HepG2 (cell line): ENCODE data around the gene EIF4G3. TPM values are rescaled to one million over a fixed set of nuclear protein-coding genes. Genes with fewer than 3 reads are reported as not detected.

Experiments
- ATAC-seq: fragments of 200-7000 bp; cut with Tn5 transposase; 3 replicates; pipeline ENCODE4 v1.9.1; 2020; ENCODE audit warnings: mild to moderate bottlenecking, moderate library complexity
- BruUV-seq: library from RNA; stranded (reverse); fragments of 400-500 nt; replicated peaks from 2 replicates; lab custom pipeline; 2021; lab: Mats Ljungman, UMichigan
- CTCF ChIA-PET: fragments of 300-600 bp; formaldehyde crosslinking; extraction: SDS; loops from one replicate; lab custom pipeline; 2021; ENCODE audit warnings: low total read pairs, inconsistent platforms, low intra/inter-chr PET ratio; lab: Yijun Ruan, JAX
- POLR2A ChIA-PET: fragments of 350-600 bp; sonication (Branson Sonifier 250); formaldehyde crosslinking; loops from one replicate; lab custom pipeline; 2020; ENCODE audit warnings: antibody characterized with exemption, inconsistent platforms; lab: Yijun Ruan, JAX
- DNase-seq: peaks from one replicate; pipeline ENCODE4 v3.0.0-alpha.2; 2015; ENCODE audit warnings: low spot score
- FAIRE-seq: peaks from 3 replicates; lab custom pipeline; 2011; peaks lifted over from hg19 to GRCh38; lab: Jason Lieb, UNC
- H2AFZ ChIP-seq: one replicate; pipeline ENCODE4 v1.6.1; 2011; ENCODE audit warnings: low read length, inconsistent platforms
- H3K27ac ChIP-seq: fragments of 300-600 bp; 3 replicates; pipeline ENCODE4 v1.8.0; 2011; ENCODE audit warnings: mixed run types, mild to moderate bottlenecking, mixed read lengths, low read length, inconsistent platforms; ENCODE audit not compliant: insufficient read depth; ENCODE audit errors: extremely low read length
- H3K27me3 ChIP-seq, 2 experiments: fragments of 200-600 bp in 1 of 2; 2 replicates in 1 of 2; 3 replicates in 1 of 2; pipeline versions ENCODE4 v1.6.0 to v1.8.0; 2011; ENCODE audit warnings: low read length in 2 of 2, mild to moderate bottlenecking in 2 of 2, moderate library complexity in 2 of 2, inconsistent platforms in 1 of 2; ENCODE audit not compliant: insufficient read depth in 2 of 2, control insufficient read depth in 1 of 2
- H3K36me3 ChIP-seq, 2 experiments: fragments of 200-600 bp in 1 of 2; replicated peaks in 1 of 2; 2 replicates in 1 of 2; 3 replicates in 1 of 2; pipeline versions ENCODE4 v1.5.1 to v1.8.0; 2011; ENCODE audit warnings: low read length in 2 of 2, inconsistent platforms in 1 of 2; ENCODE audit not compliant: insufficient read depth in 2 of 2, control insufficient read depth in 1 of 2
- H3K4me1 ChIP-seq: 2 replicates; pipeline ENCODE4 v1.5.1; 2012; ENCODE audit warnings: low read length, inconsistent platforms; ENCODE audit not compliant: insufficient read depth
- H3K4me2 ChIP-seq: 2 replicates; pipeline ENCODE4 v1.6.0; 2011; ENCODE audit warnings: low read depth, low read length, inconsistent platforms
- H3K4me3 ChIP-seq, 3 experiments: fragments of 200-600 bp in 1 of 3; sonication (generic), shearing (Covaris generic) in 1 of 3; replicated peaks in 1 of 3; 2 replicates each; pipeline ENCODE4 v1.5.1; 2011 to 2016; ENCODE audit warnings: low read length in 3 of 3, inconsistent platforms in 2 of 3, low read depth in 2 of 3, mild to moderate bottlenecking in 2 of 3, control low read depth in 1 of 3, mixed read lengths in 1 of 3; ENCODE audit not compliant: insufficient read depth in 1 of 3
- H3K79me2 ChIP-seq: one replicate; pipeline ENCODE4 v1.6.1; 2011; ENCODE audit warnings: low read length, inconsistent platforms; ENCODE audit not compliant: insufficient read depth
- H3K9ac ChIP-seq: 2 replicates; pipeline ENCODE4 v1.6.0; 2011; ENCODE audit warnings: mild to moderate bottlenecking, low read depth, low read length, inconsistent platforms; ENCODE audit not compliant: insufficient read depth
- H3K9me3 ChIP-seq: 2 replicates; pipeline ENCODE4 v1.5.1; 2012; ENCODE audit warnings: mild to moderate bottlenecking, low read length
- H4K20me1 ChIP-seq: 2 replicates; pipeline ENCODE4 v1.6.0; 2011; ENCODE audit warnings: inconsistent platforms, mild to moderate bottlenecking, low read length, moderate library complexity; ENCODE audit not compliant: insufficient read depth
- ARHGAP35 ChIP-seq: sonication (generic); formaldehyde crosslinking; IDR thresholded peaks from 2 replicates; pipeline ENCODE4 v1.9.0; 2022; ENCODE audit warnings: mild to moderate bottlenecking, inconsistent platforms, moderate library complexity, missing genetic modification reagents, borderline replicate concordance
- CENPX ChIP-seq: sonication (generic); formaldehyde crosslinking; IDR thresholded peaks from 2 replicates; pipeline ENCODE4 v1.9.0; 2021; ENCODE audit warnings: mild to moderate bottlenecking, missing genetic modification reagents, moderate library complexity
- CREB1 ChIP-seq, 2 experiments: fragments of 450-650 bp in 1 of 2; IDR thresholded peaks; 2 replicates each; pipeline ENCODE4 v1.6.1; 2016 to 2017; ENCODE audit warnings: control low read depth in 1 of 2, mild to moderate bottlenecking in 1 of 2, missing compliant biosample characterization in 1 of 2, missing genetic modification characterization in 1 of 2
- CREM ChIP-seq, 2 experiments: sonication (generic) in 1 of 2; formaldehyde crosslinking in 1 of 2; IDR thresholded peaks; 2 replicates each; pipeline versions ENCODE4 v1.4.0 to v1.6.1; 2016 to 2020; ENCODE audit warnings: antibody characterized with exemption in 1 of 2, mild to moderate bottlenecking in 1 of 2, missing genetic modification reagents in 1 of 2
- E2F1 ChIP-seq: sonication (generic); formaldehyde crosslinking; IDR thresholded peaks from 2 replicates; pipeline ENCODE4 v1.5.0; 2020; ENCODE audit warnings: missing genetic modification reagents
- HNF4A ChIP-seq: sonication (generic); formaldehyde crosslinking; IDR thresholded peaks from 2 replicates; pipeline ENCODE4 v1.4.0; 2020; ENCODE audit warnings: missing genetic modification reagents
- MED1 ChIP-seq: sonication (generic); formaldehyde crosslinking; IDR thresholded peaks from 2 replicates; pipeline ENCODE4 v1.4.0; 2020; ENCODE audit warnings: missing genetic modification reagents
- MYPOP ChIP-seq: sonication (generic); formaldehyde crosslinking; IDR thresholded peaks from 2 replicates; pipeline ENCODE4 v1.8.1; 2023; ENCODE audit warnings: mild to moderate bottlenecking, moderate library complexity, missing genetic modification reagents
- NCOA5 ChIP-seq: sonication (generic); formaldehyde crosslinking; IDR thresholded peaks from 2 replicates; pipeline ENCODE4 v1.4.0; 2020; ENCODE audit warnings: missing genetic modification reagents
- SNAPC4 ChIP-seq: sonication (generic); formaldehyde crosslinking; IDR thresholded peaks from 2 replicates; pipeline ENCODE4 v1.4.0; 2020; ENCODE audit warnings: mild to moderate bottlenecking, missing genetic modification reagents
- ZBTB14 ChIP-seq: sonication (generic); formaldehyde crosslinking; IDR thresholded peaks from 2 replicates; pipeline ENCODE4 v1.4.0; 2020; ENCODE audit warnings: missing genetic modification reagents
- ZKSCAN8 ChIP-seq: IDR thresholded peaks from 2 replicates; pipeline ENCODE4 v1.6.1; 2016; ENCODE audit warnings: borderline replicate concordance, missing genetic modification reagents, missing compliant biosample characterization
- ZNF143 ChIP-seq: sonication (generic); formaldehyde crosslinking; IDR thresholded peaks from 2 replicates; pipeline ENCODE4 v1.4.0; 2020; ENCODE audit warnings: missing genetic modification reagents
- ZNF225 ChIP-seq: sonication (generic); formaldehyde crosslinking; IDR thresholded peaks from 2 replicates; pipeline ENCODE4 v1.4.0; 2020; ENCODE audit warnings: mild to moderate bottlenecking, missing genetic modification reagents
- ZNF660 ChIP-seq: sonication (generic); formaldehyde crosslinking; IDR thresholded peaks from 2 replicates; pipeline ENCODE4 v1.5.1; 2020; ENCODE audit warnings: mild to moderate bottlenecking, low read depth, missing genetic modification reagents, borderline replicate concordance
- ZNF83 ChIP-seq: sonication (generic); formaldehyde crosslinking; IDR thresholded peaks from 2 replicates; pipeline ENCODE4 v1.4.0; 2020; ENCODE audit warnings: missing genetic modification reagents, mild to moderate bottlenecking, borderline replicate concordance
- WGBS: methylation state at CpG from one replicate; pipeline ENCODE4 v1.1.6; 2017; ENCODE audit warnings: low lambda C conversion rate; 5-methylcytosine and 5-hydroxymethylcytosine counted together
- in situ Hi-C: cut with HindIII; loops from 2 replicates; pipeline ENCODE4 v1.10.0; 2017; ENCODE audit warnings: low pct_unique_long_range_greater_than_20kb; ENCODE audit not compliant: extremely low pct_ligation_motif_present
- intact Hi-C: fragments of 100-400 bp; cut with micrococcal nuclease; formaldehyde crosslinking; loops from one replicate; pipeline ENCODE4 v1.10.0; 2022; ENCODE audit not compliant: unreplicated experiment
- polyA plus RNA-seq, 8 experiments: library from polyadenylated mRNA; depleted of rRNA in 3 of 8; stranded (reverse) in 7 of 8; unstranded in 1 of 8; fragments of >200 nt; fragmentation: Illumina TruSeq in 4 of 8; extraction: Trizol in 4 of 8; gene quantifications; 2 replicates each; pipeline versions ENCODE4 v1.2.1 to v1.2.3, GENCODE V29; 2011 to 2016; ENCODE audit warnings: low read depth in 4 of 8, missing spikeins in 1 of 8, mixed read lengths in 1 of 8; ENCODE audit not compliant: insufficient read depth in 1 of 8
- total RNA-seq, 5 experiments: library from RNA; depleted of rRNA; stranded (reverse); fragments of >200 nt; fragmentation: Illumina TruSeq; extraction: Trizol; gene quantifications; 2 replicates each; pipeline ENCODE4 v1.2.3, GENCODE V29; 2016; ENCODE audit warnings: low read depth in 1 of 5

EIF4G3 gene
- total and polyA plus RNA-seq, 2 of the 13 experiments (the other 11 are each of a cell fraction or from before 2014, with no cell fraction given), result 22.2 to 27.6 TPM

- no TSS peak for BruUV-seq
- intact Hi-C loops, result no loop called here
- no peak for TF ChIP-seq ZKSCAN8
- no peak for TF ChIP-seq HNF4A (CRISPR knock-in tag)
- no peak for TF ChIP-seq ARHGAP35 (CRISPR knock-in tag)
- no peak for TF ChIP-seq MED1
- no peak for TF ChIP-seq SNAPC4 (CRISPR knock-in tag)
- no peak for TF ChIP-seq ZNF225 (CRISPR knock-in tag)
- no peak for TF ChIP-seq ZBTB14 (CRISPR knock-in tag)
- TF ChIP-seq CREM (IDR thresholded peaks at IDR 0.05), result no peak
- TF ChIP-seq CREM (CRISPR knock-in tag; IDR thresholded peaks at IDR 0.05), result no peak
- TF ChIP-seq E2F1 (CRISPR knock-in tag), result no peak
- no peak for TF ChIP-seq ZNF143
- TF ChIP-seq MYPOP (CRISPR knock-in tag), result no peak
- TF ChIP-seq CENPX (CRISPR knock-in tag), result no peak
- TF ChIP-seq NCOA5, result no peak
- no peak for TF ChIP-seq CREB1 (IDR thresholded peaks at IDR 0.05)
- no peak for TF ChIP-seq CREB1 (CRISPR knock-in tag; IDR thresholded peaks at IDR 0.05)
- TF ChIP-seq ZNF83, result no peak
- TF ChIP-seq ZNF660 (CRISPR knock-in tag), result no peak
- TF ChIP-seq, all 625 proteins: peak for 0
- no peak for ATAC-seq
- POLR2A ChIA-PET, result no interaction called here
- H3K4me1 ChIP-seq, result peaks cover 12% of the 10 kb centered on the region
- no peaks in the 10 kb centered on the region for H3K9me3 ChIP-seq
- no peak for FAIRE-seq
- H3K27me3 ChIP-seq, result no peaks in the 10 kb centered on the region
- H3K4me3 ChIP-seq, result no peak overlapping the region
- DNase-seq, result no peak
- WGBS, result 98% methylated on average over 2 of the region's 2 CpGs
- in situ Hi-C loops, result no loop called here
- no peak overlapping the region for H3K4me2 ChIP-seq
- H4K20me1 ChIP-seq, result no peaks in the 10 kb centered on the region
- no peak overlapping the region for H3K9ac ChIP-seq
- CTCF ChIA-PET, result no interaction called here
- H3K36me3 ChIP-seq, result peaks cover 2 to 3% of the 10 kb centered on the region in 2 experiments; a peak in 1 of 5 replicates
- no peak overlapping the region for H3K27ac ChIP-seq
- no peak overlapping the region for H2AFZ ChIP-seq
- no peaks in the 10 kb centered on the region for H3K79me2 ChIP-seq
Observed at GRCh38 chr1:21000245-21000594, 176.5 kb downstream of the EIF4G3 start.
